Endothelial cell of umbilical vein (primary cell): ENCODE results near the gene SAV1. TPM values are rescaled to one million over a fixed set of nuclear protein-coding genes. Genes with fewer than 3 reads are reported as not detected.

Experiments used
- BruUV-seq: library from RNA; stranded (reverse); fragments of 400-500 nt; replicated peaks from 2 replicates; lab custom pipeline; 2021; lab: Mats Ljungman, UMichigan
- CTCF ChIA-PET: fragments of 300-600, 350-600 bp; sonication (Branson Sonifier 250); formaldehyde crosslinking; loops from one replicate; lab custom pipeline; 2021; ENCODE audit warnings: antibody characterized with exemption, inconsistent platforms; lab: Charles Lee
- POLR2A ChIA-PET: fragments of 300-600, 350-600 bp; sonication (Branson Sonifier 250); formaldehyde crosslinking; loops from one replicate; lab custom pipeline; 2021; ENCODE audit warnings: antibody characterized with exemption, inconsistent platforms; lab: Charles Lee
- DNase-seq: peaks from one replicate; pipeline ENCODE4 v3.0.0-alpha.2; 2011; ENCODE audit warnings: low read depth, low spot score
- FAIRE-seq: peaks from 2 replicates; lab custom pipeline; 2011; peaks lifted over from hg19 to GRCh38; lab: Jason Lieb, UNC
- H2AFZ ChIP-seq: 2 replicates; pipeline ENCODE4 v1.6.0; 2012; ENCODE audit warnings: low read depth, low read length, control low read depth, inconsistent platforms
- H3K27ac ChIP-seq: 2 replicates; pipeline ENCODE4 v1.5.1; 2011; ENCODE audit warnings: low read depth, mild to moderate bottlenecking, control low read depth, low read length, moderate library complexity; ENCODE audit not compliant: insufficient read depth
- H3K27me3 ChIP-seq, 2 experiments: 2 replicates each; pipeline versions ENCODE4 v1.6.0 to v1.6.1; 2011; ENCODE audit warnings: low read length in 2 of 2, mixed read lengths in 1 of 2; ENCODE audit not compliant: control insufficient read depth in 2 of 2, insufficient read depth in 2 of 2
- H3K36me3 ChIP-seq, 2 experiments: 2 replicates in 1 of 2; 3 replicates in 1 of 2; pipeline ENCODE4 v1.5.1; 2011; ENCODE audit warnings: low read length in 2 of 2, mild to moderate bottlenecking in 1 of 2, moderate library complexity in 1 of 2; ENCODE audit not compliant: control insufficient read depth in 2 of 2, insufficient read depth in 2 of 2; ENCODE audit errors: extremely low read depth in 1 of 2
- H3K4me1 ChIP-seq: 3 replicates; pipeline ENCODE4 v1.5.1; 2011; ENCODE audit warnings: mild to moderate bottlenecking, low read length; ENCODE audit not compliant: control insufficient read depth, insufficient read depth; ENCODE audit errors: extremely low read depth
- H3K4me2 ChIP-seq: 2 replicates; pipeline ENCODE4 v1.6.1; 2011; ENCODE audit warnings: low read length, control low read depth, mixed read lengths; ENCODE audit not compliant: insufficient read depth
- H3K4me3 ChIP-seq, 3 experiments: fragments of 200-600 bp in 1 of 3; sonication (generic), shearing (Covaris generic) in 1 of 3; replicated peaks in 1 of 3; 2 replicates each; pipeline ENCODE4 v1.5.1; 2011 to 2016; ENCODE audit warnings: control low read depth in 3 of 3, low read length in 3 of 3, mild to moderate bottlenecking in 2 of 3, inconsistent platforms in 1 of 3, low read depth in 1 of 3, moderate library complexity in 1 of 3; ENCODE audit not compliant: insufficient read depth in 1 of 3
- H3K79me2 ChIP-seq: 2 replicates; pipeline ENCODE4 v1.6.0; 2012; ENCODE audit warnings: low read length, inconsistent platforms; ENCODE audit not compliant: control insufficient read depth, insufficient read depth
- H3K9ac ChIP-seq: replicated peaks from 2 replicates; pipeline ENCODE3; 2011; ENCODE audit warnings: low read length, control low read depth; ENCODE audit not compliant: insufficient read depth; ENCODE audit errors: extremely low read depth
- H3K9me1 ChIP-seq: replicated peaks from 3 replicates; pipeline ENCODE4 v1.6.0; 2011; ENCODE audit warnings: mild to moderate bottlenecking, low read length; ENCODE audit not compliant: control insufficient read depth, insufficient read depth; ENCODE audit errors: extremely low read depth
- H3K9me3 ChIP-seq: replicated peaks from 2 replicates; pipeline ENCODE4 v1.5.1; 2012; ENCODE audit warnings: low read length, inconsistent platforms; ENCODE audit not compliant: control insufficient read depth, insufficient read depth
- H4K20me1 ChIP-seq: replicated peaks from 2 replicates; pipeline ENCODE3; 2011; ENCODE audit warnings: mild to moderate bottlenecking, low read length; ENCODE audit not compliant: control insufficient read depth, insufficient read depth; ENCODE audit errors: extremely low read depth
- CTCF ChIP-seq, 2 donors: IDR thresholded peaks; 1 replicate in 1 of 2; 2 replicates in 1 of 2; pipeline ENCODE4 v1.5.1; 2011; ENCODE audit warnings: low read length in 2 of 2, mild to moderate bottlenecking in 2 of 2, moderate library complexity in 2 of 2, control low read depth in 1 of 2, inconsistent platforms in 1 of 2, low read depth in 1 of 2; ENCODE audit not compliant: insufficient read depth in 1 of 2; ENCODE audit errors: extremely low read depth in 1 of 2
- EZH2 ChIP-seq: IDR thresholded peaks from 2 replicates; pipeline ENCODE4 v1.6.1; 2012; ENCODE audit warnings: borderline replicate concordance, low read depth, mild to moderate bottlenecking, moderate library complexity, low read length, inconsistent platforms; ENCODE audit not compliant: severe bottlenecking
- FOS ChIP-seq: IDR thresholded peaks from 2 replicates; pipeline ENCODE4 v1.6.1; 2011; ENCODE audit warnings: mild to moderate bottlenecking, low read length, moderate library complexity, borderline replicate concordance; ENCODE audit not compliant: insufficient read depth
- GATA2 ChIP-seq: IDR thresholded peaks from 2 replicates; pipeline ENCODE4 v1.7.0; 2011; ENCODE audit warnings: low read depth, mild to moderate bottlenecking, moderate library complexity, mixed read lengths, low read length; ENCODE audit not compliant: insufficient read length, insufficient read depth
- JUN ChIP-seq: IDR thresholded peaks from 2 replicates; pipeline ENCODE4 v1.6.1; 2011; ENCODE audit warnings: borderline replicate concordance, low read depth; ENCODE audit not compliant: insufficient read length, insufficient read depth
- MAX ChIP-seq: IDR thresholded peaks from 2 replicates; pipeline ENCODE4 v1.6.1; 2011; ENCODE audit not compliant: insufficient read depth, insufficient read length
- MYC ChIP-seq: IDR thresholded peaks from one replicate; pipeline ENCODE4 v1.6.1; 2011; ENCODE audit warnings: mild to moderate bottlenecking, low read depth, low read length
- POLR2A ChIP-seq: IDR thresholded peaks from 2 replicates; pipeline ENCODE4 v1.6.1; 2012; ENCODE audit warnings: low read depth, mild to moderate bottlenecking, control low read depth, low read length
- POLR2AphosphoS5 ChIP-seq: IDR thresholded peaks from 2 replicates; pipeline ENCODE4 v1.6.1; 2012; ENCODE audit warnings: low read depth, mild to moderate bottlenecking, control low read depth, low read length, moderate library complexity; ENCODE audit not compliant: insufficient read depth
- dilution Hi-C: fragments of 300-500 bp; cut with MboI; formaldehyde crosslinking; loops from one replicate; pipeline ENCODE4 v1.15.0; 2019; ENCODE audit warnings: low sequenced_read_pairs; ENCODE audit not compliant: extremely low pct_ligation_motif_present
- intact Hi-C: fragments of 100-400 bp; cut with micrococcal nuclease; formaldehyde crosslinking; loops from one replicate; pipeline ENCODE4 v1.10.0; 2022
- polyA plus RNA-seq, 4 experiments: library from polyadenylated mRNA; depleted of rRNA in 3 of 4; stranded (reverse) in 3 of 4; unstranded in 1 of 4; fragments of >200 nt; gene quantifications; 2 replicates each; pipeline versions ENCODE4 v1.2.1 to v1.2.3, GENCODE V29; 2011 to 2012; ENCODE audit warnings: missing spikeins in 1 of 4
- total RNA-seq: library from RNA; stranded (reverse); gene quantifications from 2 replicates; pipeline ENCODE4 v1.2.3, GENCODE V29; 2021

Gene SAV1
- total and polyA plus RNA-seq, 2 donors (not counting 3 experiments of a cell fraction or from before 2014, with no cell fraction given), result 7.1 to 31.0 TPM

DNA sequence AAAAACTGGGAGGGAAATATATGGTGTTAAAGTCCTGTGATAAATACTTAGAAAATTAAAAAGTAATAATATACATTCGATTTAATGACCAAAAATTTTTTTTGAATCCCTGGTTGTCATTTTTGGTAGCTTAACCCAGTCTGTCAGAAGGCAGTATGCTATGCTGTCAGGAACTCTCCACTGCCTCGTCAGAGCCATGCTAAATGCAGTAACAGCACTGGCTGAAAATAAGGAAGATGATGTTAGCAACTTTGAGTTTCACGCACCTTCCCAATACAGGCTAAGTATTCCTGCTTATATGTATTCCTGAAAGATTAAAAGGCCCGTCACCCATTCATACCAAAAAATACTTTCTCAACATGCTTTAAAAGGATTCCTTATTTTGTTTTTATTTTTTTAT is 34.2 kb downstream of the SAV1 start:
- ChIA-PET CTCF (interaction anchor here (1.2 to 1.6 kb wide), 3 partner anchors 24 to 128 kb away, joined by 3 to 4 read pairs (median 4); no protein-coding TSS in a partner anchor), POLR2A (no interaction called here)
- Histone ChIP-seq H3K27me3 (no peaks in the 10 kb centered on the region), H3K9me3 (no peaks in the 10 kb centered on the region), H3K79me2 (peaks cover 2% of the 10 kb centered on the region), H3K4me1 (peaks cover 2% of the 10 kb centered on the region), H3K36me3 (peaks cover 0 to 5% of the 10 kb centered on the region in 2 experiments), H3K4me3 (no peak overlapping the region), H2AFZ (no peak overlapping the region), H3K27ac (no peak overlapping the region), H3K9me1 (no peaks in the 10 kb centered on the region), H3K4me2 (no peak overlapping the region), H3K9ac (no peak overlapping the region), H4K20me1 (no peaks in the 10 kb centered on the region)
- intact Hi-C loops, result no loop called here
- FAIRE-seq (no peak), DNase-seq (no peak)
- BruUV-seq, result no TSS peak
- dilution Hi-C loops, result no loop called here
- TF ChIP-seq EZH2 (no peak), POLR2A (no peak), JUN (no peak), GATA2 (no peak), MAX (no peak)

DNA sequence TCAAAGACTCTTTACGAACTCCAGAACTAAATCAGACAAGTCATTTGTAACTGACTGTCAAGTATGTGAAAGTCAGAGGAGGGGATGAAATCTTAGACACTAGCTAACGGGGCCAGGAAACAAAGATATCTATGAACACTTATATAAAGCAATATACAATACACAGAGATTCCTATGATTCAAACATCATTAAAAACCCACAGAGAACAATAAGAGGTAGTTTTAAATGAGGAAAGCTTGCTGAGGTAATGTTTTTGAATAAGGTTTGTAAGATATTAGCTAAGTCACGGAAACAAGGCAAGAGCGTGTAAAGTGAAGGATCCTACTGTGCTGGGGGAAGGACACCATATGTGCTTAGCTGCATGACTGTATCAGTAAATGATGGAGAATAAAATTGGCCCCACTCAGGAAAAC is 36.7 kb downstream of the SAV1 start:
- Histone ChIP-seq H3K9me3 (no peaks in the 10 kb centered on the region), H3K36me3 (peaks cover 0 to 3% of the 10 kb centered on the region in 2 experiments), H3K9ac (no peak overlapping the region), H3K4me3 (no peak overlapping the region), H4K20me1 (no peaks in the 10 kb centered on the region), H3K27ac (no peak overlapping the region), H3K9me1 (no peaks in the 10 kb centered on the region), H3K4me2 (no peak overlapping the region), H3K79me2 (no peaks in the 10 kb centered on the region), H3K4me1 (peaks cover 2% of the 10 kb centered on the region), H3K27me3 (no peaks in the 10 kb centered on the region), H2AFZ (no peak overlapping the region)
- TF ChIP-seq JUN, result no peak
- TF ChIP-seq EZH2, result no peak
- no peak for TF ChIP-seq POLR2AphosphoS5
- TF ChIP-seq MYC, result no peak
- TF ChIP-seq CTCF (IDR thresholded peaks at IDR 0.05; ENCODE audit: extremely low read depth in 1 of 2, insufficient read depth in 1 of 2, low read depth in 1 of 2, low read length in 2 of 2), result no peak
- TF ChIP-seq MAX, result no peak
- no peak for TF ChIP-seq GATA2
- no peak for TF ChIP-seq POLR2A
- no peak for TF ChIP-seq FOS
- intact Hi-C loops, result no loop called here
- FAIRE-seq, result no peak
- dilution Hi-C loops, result no loop called here
- DNase-seq, result no peak
- BruUV-seq, result no TSS peak
- POLR2A ChIA-PET, result interaction anchor here (0.8 kb wide), 1 partner anchor 16 kb away, joined by 4 read pairs; no protein-coding TSS in a partner anchor
- CTCF ChIA-PET, result interaction anchor here (1.0 to 1.8 kb wide), 4 partner anchors 11 to 83 kb away, joined by 3 to 8 read pairs (median 5); no protein-coding TSS in a partner anchor
